Thoracic aorta (tissue), 2 donors: ENCODE results near the gene HMGN1. TPM values are rescaled to one million over a fixed set of nuclear protein-coding genes. Genes with fewer than 3 reads are reported as not detected.

Experiments
- ATAC-seq: fragments of 150-250 bp; one replicate; pipeline ENCODE4 v1.8.0; 2017; ENCODE audit warnings: low read depth; ENCODE audit not compliant: insufficient number of reproducible peaks, low FRiP score
- DNase-seq: peaks from one replicate; pipeline ENCODE4 v3.0.0-alpha.2; 2020; ENCODE audit warnings: low spot score
- H3K27ac ChIP-seq, 2 donors: fragments of 200-600 bp; sonication (generic); 1 replicate in 1 of 2; 2 replicates in 1 of 2; pipeline ENCODE4 v1.5.1; 2016; ENCODE audit warnings: mild to moderate bottlenecking in 2 of 2, moderate library complexity in 2 of 2
- H3K27me3 ChIP-seq: fragments of 200-600 bp; sonication (generic); replicated peaks from 2 replicates; pipeline ENCODE4 v1.6.0; 2016; ENCODE audit warnings: mild to moderate bottlenecking; ENCODE audit not compliant: insufficient read depth
- H3K36me3 ChIP-seq: fragments of 200-600 bp; sonication (generic); one replicate; pipeline ENCODE4 v1.5.1; 2016
- H3K4me1 ChIP-seq, 2 donors: fragments of 200-600 bp; sonication (generic); 1 replicate in 1 of 2; 2 replicates in 1 of 2; pipeline versions ENCODE4 v1.5.1 to v1.6.0; 2016; ENCODE audit warnings: low read depth in 2 of 2, mild to moderate bottlenecking in 1 of 2; ENCODE audit not compliant: control insufficient read depth in 1 of 2
- H3K4me3 ChIP-seq: fragments of 200-600 bp; sonication (generic); 2 replicates; pipeline ENCODE4 v1.5.1; 2016; ENCODE audit warnings: mild to moderate bottlenecking
- H3K9me3 ChIP-seq: fragments of 200-600 bp; sonication (generic); 2 replicates; pipeline ENCODE4 v1.5.1; 2016
- total RNA-seq, 2 donors: library from RNA; depleted of rRNA; stranded (reverse); fragments of >200 nt; gene quantifications; one replicate each; pipeline versions ENCODE4 v1.1.0 to v1.2.3, GENCODE V29; 2016
- TF ChIP-seq, protein P1 (sequence below): fragments of 200-600 bp; sonication (generic); IDR thresholded peaks from one replicate; pipeline ENCODE4 v1.5.1; 2019; ENCODE audit warnings: antibody characterized with exemption

HMGN1 gene
- total RNA-seq, 2 donors from 2014 or later, result 32.0 to 65.2 TPM

DNA sequence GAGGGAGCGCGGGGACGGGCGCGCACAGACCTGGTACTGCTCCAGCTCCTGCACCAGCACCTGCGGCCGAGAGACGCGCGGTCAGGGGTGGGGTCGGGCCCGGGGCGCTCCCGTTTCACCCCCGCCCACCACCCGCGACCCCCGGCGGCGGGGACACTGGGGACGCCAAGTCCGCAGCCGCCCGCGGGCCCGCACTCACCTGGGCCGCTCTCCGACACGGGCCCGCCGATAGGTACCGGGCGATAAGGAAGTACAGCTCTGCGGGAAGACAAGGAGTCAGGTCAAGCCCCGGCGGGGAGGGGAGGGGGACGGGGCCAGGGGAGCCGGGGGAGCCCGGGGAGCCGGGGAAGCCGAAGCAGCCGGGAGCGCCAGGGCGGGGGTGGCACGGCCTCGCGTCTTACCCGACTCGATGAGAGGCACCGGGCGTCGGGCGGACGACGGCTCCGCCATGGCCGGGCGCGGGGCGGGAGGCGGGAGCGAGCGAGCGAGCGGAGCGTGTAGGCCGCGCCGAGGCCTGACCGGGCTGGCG is 35.8 kb downstream of the HMGN1 start:
- H3K27me3 ChIP-seq, result no peaks in the 10 kb centered on the region
- H3K9me3 ChIP-seq, result no peaks in the 10 kb centered on the region
- ATAC-seq (no peak), DNase-seq (no peak)
- H3K4me3 ChIP-seq, result peak overlapping the region; percentile 75
- peaks cover 4% of the 10 kb centered on the region for H3K36me3 ChIP-seq
- TF ChIP-seq, protein P1, sequence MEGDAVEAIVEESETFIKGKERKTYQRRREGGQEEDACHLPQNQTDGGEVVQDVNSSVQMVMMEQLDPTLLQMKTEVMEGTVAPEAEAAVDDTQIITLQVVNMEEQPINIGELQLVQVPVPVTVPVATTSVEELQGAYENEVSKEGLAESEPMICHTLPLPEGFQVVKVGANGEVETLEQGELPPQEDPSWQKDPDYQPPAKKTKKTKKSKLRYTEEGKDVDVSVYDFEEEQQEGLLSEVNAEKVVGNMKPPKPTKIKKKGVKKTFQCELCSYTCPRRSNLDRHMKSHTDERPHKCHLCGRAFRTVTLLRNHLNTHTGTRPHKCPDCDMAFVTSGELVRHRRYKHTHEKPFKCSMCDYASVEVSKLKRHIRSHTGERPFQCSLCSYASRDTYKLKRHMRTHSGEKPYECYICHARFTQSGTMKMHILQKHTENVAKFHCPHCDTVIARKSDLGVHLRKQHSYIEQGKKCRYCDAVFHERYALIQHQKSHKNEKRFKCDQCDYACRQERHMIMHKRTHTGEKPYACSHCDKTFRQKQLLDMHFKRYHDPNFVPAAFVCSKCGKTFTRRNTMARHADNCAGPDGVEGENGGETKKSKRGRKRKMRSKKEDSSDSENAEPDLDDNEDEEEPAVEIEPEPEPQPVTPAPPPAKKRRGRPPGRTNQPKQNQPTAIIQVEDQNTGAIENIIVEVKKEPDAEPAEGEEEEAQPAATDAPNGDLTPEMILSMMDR, result no peak
- H3K27ac ChIP-seq, result peak overlapping the region; percentile 88 to 92
- peaks cover 12 to 16% of the 10 kb centered on the region in 2 donors for H3K4me1 ChIP-seq

DNA sequence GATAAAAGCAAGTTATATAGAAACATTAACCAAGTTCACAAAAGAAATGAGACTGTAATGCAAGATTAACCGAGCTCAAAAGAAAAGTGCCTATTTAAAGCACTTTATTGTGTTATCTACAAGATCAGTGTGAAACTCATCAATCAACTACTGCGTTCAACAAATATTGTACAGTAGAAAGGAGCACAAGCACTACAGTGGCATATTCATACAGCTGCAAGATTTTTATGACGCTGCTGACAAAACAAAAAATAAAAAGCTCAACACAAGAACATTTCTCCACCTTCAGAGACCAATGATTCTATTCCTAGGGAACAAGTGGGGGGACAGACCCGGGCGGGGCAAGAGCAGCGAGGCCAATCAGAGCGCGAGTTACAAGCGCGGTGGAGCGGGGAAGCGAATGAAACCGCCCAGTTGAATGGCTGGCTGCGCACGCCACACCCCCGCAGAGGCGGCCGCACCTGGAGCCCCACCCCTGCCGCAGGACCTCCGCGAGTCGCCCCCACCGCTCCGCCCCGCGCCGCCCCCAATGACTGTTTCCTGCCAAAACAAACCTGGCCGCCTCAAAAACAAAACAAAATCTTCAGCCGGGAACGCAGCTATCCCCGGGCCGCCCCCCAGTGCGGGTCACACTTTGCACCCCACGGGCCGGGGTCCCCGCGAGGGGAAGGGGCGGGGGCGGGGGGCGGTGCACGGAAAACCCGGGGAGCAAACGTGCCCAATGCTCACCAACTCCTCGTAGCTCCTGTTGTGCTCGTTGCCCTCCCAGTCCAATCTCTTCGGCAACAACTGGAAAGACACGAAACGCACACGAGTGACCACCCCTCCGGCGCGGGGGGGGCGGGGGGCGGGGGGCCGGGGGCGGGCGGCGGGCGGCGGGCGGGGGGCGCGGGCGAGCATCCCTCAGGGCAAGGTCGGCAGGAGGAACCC is 36.5 kb downstream of the HMGN1 start:
- H3K9me3 ChIP-seq, result no peaks in the 10 kb centered on the region
- peaks cover 4% of the 10 kb centered on the region for H3K36me3 ChIP-seq
- H3K4me1 ChIP-seq, result peaks cover 12 to 16% of the 10 kb centered on the region in 2 donors
- TF ChIP-seq, protein P1, result no peak
- DNase-seq, result peak; percentile 59
- peak; percentile 90 for ATAC-seq
- peak overlapping the region; percentile 75 for H3K4me3 ChIP-seq
- H3K27ac ChIP-seq, result peak overlapping the region; percentile 88 to 92
- H3K27me3 ChIP-seq, result no peaks in the 10 kb centered on the region

DNA sequence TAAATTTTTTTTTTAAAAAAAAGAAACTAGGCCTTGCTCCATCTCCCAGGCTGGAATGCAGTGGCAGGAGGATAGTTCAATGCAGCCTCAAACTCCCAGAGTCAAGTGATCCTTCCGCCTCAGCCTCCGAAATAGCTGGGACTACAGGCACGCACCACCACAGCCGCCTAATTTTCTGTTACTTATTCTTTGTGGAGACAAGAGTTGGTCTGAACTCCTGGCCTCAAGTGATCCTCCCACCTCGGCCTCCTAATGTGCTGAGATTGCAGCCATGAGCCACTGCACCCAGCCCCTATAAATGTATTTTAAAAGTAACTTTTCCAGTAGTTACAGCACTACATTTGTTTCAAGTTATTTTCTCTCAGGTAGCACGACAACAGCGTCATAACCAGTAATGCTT is 37.7 kb downstream of the HMGN1 start:
- no peaks in the 10 kb centered on the region for H3K9me3 ChIP-seq
- H3K36me3 ChIP-seq, result peaks cover 4% of the 10 kb centered on the region
- H3K4me1 ChIP-seq, result peaks cover 12 to 16% of the 10 kb centered on the region in 2 donors
- ATAC-seq (no peak), DNase-seq (no peak)
- H3K27me3 ChIP-seq, result no peaks in the 10 kb centered on the region
- TF ChIP-seq, protein P1, result no peak
- H3K27ac ChIP-seq, result no peak overlapping the region
- no peak overlapping the region for H3K4me3 ChIP-seq

DNA sequence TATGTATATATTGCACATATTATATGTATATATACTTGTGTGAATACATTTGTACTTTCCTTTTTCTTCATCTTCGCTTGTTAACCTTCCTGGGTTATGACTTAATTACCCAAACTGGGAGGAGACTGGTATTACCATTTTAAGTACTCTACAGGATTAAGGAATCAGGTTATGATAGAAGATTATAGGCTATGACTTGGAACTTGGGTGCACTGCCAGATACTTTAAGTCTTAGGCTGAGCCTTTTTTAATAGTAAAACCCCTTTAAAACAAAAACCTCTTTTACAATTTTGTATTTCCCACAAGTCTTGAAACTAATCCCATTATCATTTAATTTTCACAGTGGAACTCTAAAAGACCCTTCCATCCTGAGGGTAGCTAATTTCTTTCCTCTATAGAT is 41.4 kb downstream of the HMGN1 start:
- Histone ChIP-seq H3K27me3 (no peaks in the 10 kb centered on the region), H3K4me1 (peaks cover 10% of the 10 kb centered on the region in 2 donors), H3K4me3 (no peak overlapping the region), H3K9me3 (no peaks in the 10 kb centered on the region), H3K27ac (no peak overlapping the region), H3K36me3 (peaks cover 14% of the 10 kb centered on the region)
- TF ChIP-seq, protein P1, result no peak
- DNase-seq (no peak), ATAC-seq (no peak)

DNA sequence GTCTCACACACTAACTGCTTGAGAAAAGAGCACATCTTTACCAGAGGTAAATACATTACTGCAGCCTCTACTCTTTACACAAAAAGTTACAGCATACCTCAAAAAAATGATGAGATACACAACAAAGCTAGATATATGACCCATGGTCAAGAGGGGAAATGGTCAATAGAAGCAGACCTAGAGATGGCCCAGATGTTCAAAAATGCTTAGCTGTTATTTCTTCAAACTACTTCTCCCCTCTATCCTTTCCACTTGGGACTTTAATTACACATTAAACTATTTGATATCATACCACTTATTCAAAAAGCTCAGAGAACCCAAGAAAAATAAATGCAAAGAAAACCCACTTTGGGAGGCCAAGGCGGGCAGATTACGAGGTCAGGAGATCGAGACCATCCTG is 48.3 kb downstream of the HMGN1 start:
- no peak overlapping the region for H3K4me3 ChIP-seq
- ATAC-seq (no peak), DNase-seq (no peak)
- no peaks in the 10 kb centered on the region for H3K4me1 ChIP-seq
- H3K27me3 ChIP-seq, result no peaks in the 10 kb centered on the region
- H3K9me3 ChIP-seq, result peaks cover 3% of the 10 kb centered on the region
- H3K36me3 ChIP-seq, result peaks cover 18% of the 10 kb centered on the region
- TF ChIP-seq, protein P1, result no peak
- H3K27ac ChIP-seq, result no peak overlapping the region
